Measurements from ENCODE around the gene G0S2. TPM values are rescaled to one million over a fixed set of nuclear protein-coding genes. Genes with fewer than 3 reads are reported as not detected.

The G0S2 gene
- polyA plus RNA-seq, 1 of the 3 experiments (the other 2 are of a cell fraction), result 43.2 TPM

GRCh38 chr1:209723265-209723664 lies 48.1 kb downstream of the G0S2 start (continued):
- TF ChIP-seq POLR2AphosphoS5 (IDR thresholded peaks at IDR 0.05; ENCODE audit: low read depth, low read length), result no peak
- no peak for TF ChIP-seq SIN3A (IDR thresholded peaks at IDR 0.05; ENCODE audit: borderline replicate concordance, low read depth, low read length)

- no peaks in the 10 kb centered on the region for H3K79me2 ChIP-seq (ENCODE audit: insufficient read depth)
- CTCF ChIA-PET, result interaction anchor here (0.6 to 2.9 kb wide), 4 partner anchors 13 to 155 kb away, joined by 3 to 8 read pairs (median 5); no protein-coding TSS in a partner anchor
Measured at GRCh38 chr1:209723756-209724693, 48.8 kb downstream of the G0S2 start.

More at GRCh38 chr1:209723756-209724693, 48.8 kb downstream of the G0S2 start:
- H3K9ac ChIP-seq, result no peak overlapping the region
- no peak for TF ChIP-seq RXRA (IDR thresholded peaks at IDR 0.05; ENCODE audit: borderline replicate concordance, low read depth)
- peaks cover 31% of the 10 kb centered on the region for H3F3A ChIP-seq (replicated peaks; ENCODE audit: insufficient read depth)
- H3K27ac ChIP-seq (ENCODE audit: low read depth in 2 of 2, low read length in 1 of 2), result no peak overlapping the region
- no peak overlapping the region for H3K4me2 ChIP-seq
- H3K27me3 ChIP-seq (ENCODE audit: insufficient read depth), result no peaks in the 10 kb centered on the region
- H3K9me2 ChIP-seq, result no peaks in the 10 kb centered on the region
- H4K20me1 ChIP-seq (ENCODE audit: insufficient read depth), result no peaks in the 10 kb centered on the region
- POLR2A ChIA-PET, result no interaction called here
- H2AFZ ChIP-seq (ENCODE audit: low read depth), result no peak overlapping the region
- no peak overlapping the region for H3K4me3 ChIP-seq (ENCODE audit: low read depth in 2 of 2, low read length in 1 of 2)
- no peaks in the 10 kb centered on the region for H3K36me3 ChIP-seq (replicated peaks in 1 of 2; ENCODE audit: control insufficient read depth in 1 of 2, insufficient read depth in 2 of 2, low read length in 1 of 2)
- WGBS (ENCODE audit: low lambda C conversion rate), result 62% methylated on average over 3 of the region's 3 CpGs
- H3K4me1 ChIP-seq (ENCODE audit: control insufficient read depth in 1 of 2, insufficient read depth in 2 of 2, low read depth in 1 of 2, low read length in 1 of 2), result peaks cover 0 to 14% of the 10 kb centered on the region in 2 experiments; a peak in 1 of 4 replicates
- no peak for DNase-seq
- no peaks in the 10 kb centered on the region for H3K9me3 ChIP-seq

Other genes with a start within 250 kb of the G0S2 start
- gene CAMK1G, start 91.7 kb upstream of the G0S2 start, polyA plus RNA-seq (2012; rRNA removed), result 15.1 and 18.5 TPM in 2 replicates
- gene LAMB3, start 23.0 kb upstream of the G0S2 start, polyA plus RNA-seq (2012; rRNA removed), result 14.1 and 18.0 TPM in 2 replicates
- gene HSD11B1, start 29.4 kb downstream of the G0S2 start, polyA plus RNA-seq (2012; rRNA removed), result 0.23 and 0.37 TPM in 2 replicates
- 0.31 and 0.60 TPM in 2 replicates for gene TRAF3IP3, start 80.6 kb downstream of the G0S2 start, polyA plus RNA-seq (2012; rRNA removed)
- gene C1orf74, start 109.1 kb downstream of the G0S2 start, polyA plus RNA-seq (2012; rRNA removed), result 1.5 and 2.1 TPM in 2 replicates
- gene IRF6, start 130.7 kb downstream of the G0S2 start, polyA plus RNA-seq (2012; rRNA removed), result 0.94 and 1.6 TPM in 2 replicates
- 6.3 and 9.3 TPM in 2 replicates for gene UTP25, start 152.6 kb downstream of the G0S2 start, polyA plus RNA-seq (2012; rRNA removed)

Measured in SK-N-SH (cell line).